Nephron progenitor cell (in vitro differentiated cells): ENCODE results near the gene PIGZ.

Source experiments
- DNase-seq: peaks from one replicate; pipeline ENCODE4 v3.0.0; 2021
- H3K27ac Mint-ChIP-seq: 2 replicates; pipeline ENCODE4 v1.8.0; 2021; ENCODE audit warnings: mild to moderate bottlenecking, moderate library complexity, mixed read lengths
- H3K27me3 Mint-ChIP-seq: 2 replicates; pipeline ENCODE4 v1.8.0; 2021; ENCODE audit warnings: mild to moderate bottlenecking, low read depth, mixed read lengths; ENCODE audit not compliant: poor library complexity
- H3K36me3 Mint-ChIP-seq: 2 replicates; pipeline ENCODE4 v1.8.0; 2021; ENCODE audit warnings: low read depth, mixed read lengths
- H3K4me1 Mint-ChIP-seq: 2 replicates; pipeline ENCODE4 v1.8.0; 2021; ENCODE audit warnings: mixed read lengths
- H3K4me3 Mint-ChIP-seq: 2 replicates; pipeline ENCODE4 v1.8.0; 2021; ENCODE audit warnings: mild to moderate bottlenecking, moderate library complexity, mixed read lengths
- H3K9me3 Mint-ChIP-seq: 2 replicates; pipeline ENCODE4 v1.8.0; 2021; ENCODE audit warnings: mild to moderate bottlenecking, moderate library complexity, mixed read lengths
- CTCF ChIP-seq: fragments of 200-600 bp; sonication (generic); IDR thresholded peaks from 2 replicates; pipeline ENCODE4 v1.5.0; 2021; ENCODE audit warnings: antibody characterized with exemption

Gene PIGZ

GRCh38 chr3:197012540-197012883 is 43.9 kb upstream of the PIGZ start:
- DNase-seq, result no peak
- H3K27me3 Mint-ChIP-seq, result no peaks in the 10 kb centered on the region
- H3K4me3 Mint-ChIP-seq, result no peak overlapping the region
- TF ChIP-seq CTCF, result no peak
- no peak overlapping the region for H3K27ac Mint-ChIP-seq
- H3K9me3 Mint-ChIP-seq, result no peaks in the 10 kb centered on the region
- peaks cover 5% of the 10 kb centered on the region for H3K4me1 Mint-ChIP-seq
- H3K36me3 Mint-ChIP-seq, result no peaks in the 10 kb centered on the region

- H3K9me3 Mint-ChIP-seq, result no peaks in the 10 kb centered on the region
- H3K36me3 Mint-ChIP-seq, result no peaks in the 10 kb centered on the region
- no peaks in the 10 kb centered on the region for H3K27me3 Mint-ChIP-seq
- TF ChIP-seq CTCF, result no peak
- H3K4me3 Mint-ChIP-seq, result no peak overlapping the region
- peak overlapping the region; percentile 36 for H3K27ac Mint-ChIP-seq
- no peak for DNase-seq
- H3K4me1 Mint-ChIP-seq, result peaks cover 5% of the 10 kb centered on the region
Measured at GRCh38 chr3:197011780-197012539, 43.3 kb upstream of the PIGZ start.

- Mint-ChIP-seq H3K36me3 (no peaks in the 10 kb centered on the region), H3K4me3 (no peak overlapping the region), H3K27ac (no peak overlapping the region), H3K4me1 (peaks cover 5% of the 10 kb centered on the region), H3K27me3 (peaks cover 2% of the 10 kb centered on the region), H3K9me3 (no peaks in the 10 kb centered on the region)
- no peak for TF ChIP-seq CTCF
- no peak for DNase-seq
Measured at GRCh38 chr3:197010556-197011351, 42.1 kb upstream of the PIGZ start.

- peaks cover 11% of the 10 kb centered on the region for H3K36me3 Mint-ChIP-seq
- no peaks in the 10 kb centered on the region for H3K9me3 Mint-ChIP-seq
- H3K4me1 Mint-ChIP-seq, result peaks cover 13% of the 10 kb centered on the region
- no peak for DNase-seq
- no peak overlapping the region for H3K27ac Mint-ChIP-seq
- no peak for TF ChIP-seq CTCF
- H3K27me3 Mint-ChIP-seq, result peaks cover 12% of the 10 kb centered on the region
- H3K4me3 Mint-ChIP-seq, result no peak overlapping the region
Measured at GRCh38 chr3:197009532-197010019, 40.9 kb upstream of the PIGZ start.

GRCh38 chr3:197008436-197009209 is 40.0 kb upstream of the PIGZ start:
- no peak for DNase-seq
- TF ChIP-seq CTCF, result no peak
- Mint-ChIP-seq H3K36me3 (peaks cover 11% of the 10 kb centered on the region), H3K27ac (no peak overlapping the region), H3K4me1 (peaks cover 21% of the 10 kb centered on the region), H3K4me3 (no peak overlapping the region), H3K9me3 (no peaks in the 10 kb centered on the region), H3K27me3 (peaks cover 21% of the 10 kb centered on the region)
